SK-N-SH treated with all-trans-retinoic acid at 6 μM for 48 hours (cell line): ENCODE measurements around the gene ADCYAP1R1.

Experiments used
- ATAC-seq: fragments of 200-7000 bp; cut with Tn5 transposase; 3 replicates; pipeline ENCODE4 v1.9.1; 2020; ENCODE audit warnings: mild to moderate bottlenecking, moderate library complexity
- ARNTL ChIP-seq: fragments of 450-650 bp; formaldehyde crosslinking; IDR thresholded peaks from 2 replicates; pipeline ENCODE4 v1.5.0; 2020; ENCODE audit warnings: low read depth, mild to moderate bottlenecking, moderate library complexity, borderline replicate concordance
- BACH2 ChIP-seq: fragments of 250-450 bp; sonication (Bioruptor Pico); IDR thresholded peaks from 2 replicates; pipeline ENCODE4 v1.9.0; 2021; ENCODE audit warnings: mild to moderate bottlenecking, borderline replicate concordance
- CREB5 ChIP-seq: fragments of 250-450 bp; sonication (Bioruptor Pico); IDR thresholded peaks from 2 replicates; pipeline ENCODE4 v1.5.1; 2020; ENCODE audit warnings: low read depth, mild to moderate bottlenecking, moderate library complexity
- CSDC2 ChIP-seq: fragments of 250-450 bp; sonication (Bioruptor Pico); IDR thresholded peaks from 2 replicates; pipeline ENCODE4 v1.5.0; 2020; ENCODE audit warnings: mild to moderate bottlenecking, moderate library complexity
- ISL1 ChIP-seq: fragments of 250-450 bp; sonication (Bioruptor Pico); IDR thresholded peaks from 2 replicates; pipeline ENCODE4 v2.1.2; 2022; ENCODE audit warnings: mild to moderate bottlenecking, moderate library complexity
- OSR1 ChIP-seq: fragments of 250-450 bp; sonication (Bioruptor Pico); IDR thresholded peaks from 2 replicates; pipeline ENCODE4 v1.8.0; 2022; ENCODE audit warnings: moderate library complexity, mild to moderate bottlenecking, inconsistent platforms
- POU6F1 ChIP-seq: fragments of 250-450 bp; sonication (Bioruptor Pico); IDR thresholded peaks from 2 replicates; pipeline ENCODE4 v1.8.0; 2021; ENCODE audit warnings: low read depth, mild to moderate bottlenecking, moderate library complexity, borderline replicate concordance
- SNAI2 ChIP-seq: fragments of 250-450 bp; sonication (Bioruptor Pico); IDR thresholded peaks from 2 replicates; pipeline ENCODE4 v1.5.0; 2020; ENCODE audit warnings: mild to moderate bottlenecking, moderate library complexity
- TCF4 ChIP-seq: fragments of 250-450 bp; sonication (Bioruptor Pico); IDR thresholded peaks from 2 replicates; pipeline ENCODE4 v1.8.0; 2021; ENCODE audit warnings: mild to moderate bottlenecking, moderate library complexity, borderline replicate concordance
- TOX ChIP-seq: fragments of 250-450 bp; sonication (Bioruptor Pico); IDR thresholded peaks from 2 replicates; pipeline ENCODE4 v1.8.0; 2021; ENCODE audit warnings: mild to moderate bottlenecking, moderate library complexity, borderline replicate concordance
- TSHZ2 ChIP-seq: fragments of 250-450 bp; sonication (Bioruptor Pico); IDR thresholded peaks from 2 replicates; pipeline ENCODE4 v1.5.0; 2020; ENCODE audit warnings: mild to moderate bottlenecking, moderate library complexity
- ZC3H10 ChIP-seq: fragments of 250-450 bp; sonication (Bioruptor Pico); IDR thresholded peaks from 2 replicates; pipeline ENCODE4 v1.5.1; 2021; ENCODE audit warnings: mild to moderate bottlenecking, moderate library complexity
- ZFP3 ChIP-seq: fragments of 250-450 bp; sonication (Bioruptor Pico); IDR thresholded peaks from 2 replicates; pipeline ENCODE4 v1.5.0; 2020; ENCODE audit warnings: mild to moderate bottlenecking, moderate library complexity
- ZFP30 ChIP-seq: fragments of 450-650 bp; formaldehyde crosslinking; IDR thresholded peaks from 2 replicates; pipeline ENCODE4 v1.5.0; 2022; ENCODE audit warnings: mild to moderate bottlenecking, moderate library complexity
- ZNF565 ChIP-seq: fragments of 450-650 bp; formaldehyde crosslinking; conservative IDR thresholded peaks from 2 replicates; pipeline ENCODE4 v1.5.0; 2020; ENCODE audit warnings: low read depth, mild to moderate bottlenecking, moderate library complexity
- ZNF70 ChIP-seq: fragments of 450-650 bp; formaldehyde crosslinking; IDR thresholded peaks from 2 replicates; pipeline ENCODE4 v1.5.0; 2020; ENCODE audit warnings: mild to moderate bottlenecking, moderate library complexity

Gene ADCYAP1R1

GRCh38 chr7:31066516-31067130 is 14.5 kb downstream of the ADCYAP1R1 start (continued):
- TF ChIP-seq BACH2 (CRISPR knock-in tag) (no peak), OSR1 (CRISPR knock-in tag) (no peak)
- TF ChIP-seq, all 23 proteins: peak for 0

- no peak for ATAC-seq
- no peak for TF ChIP-seq ZNF70
- TF ChIP-seq BACH2 (CRISPR knock-in tag): no peak
Observed at GRCh38 chr7:31067491-31067890, 15.4 kb downstream of the ADCYAP1R1 start.

- ATAC-seq: no peak
- TF ChIP-seq CSDC2 (no peak), TSHZ2 (CRISPR knock-in tag) (no peak), OSR1 (CRISPR knock-in tag) (no peak), ARNTL (no peak), TCF4 (CRISPR knock-in tag) (no peak), TOX (no peak), ZNF70 (no peak), ZFP3 (CRISPR knock-in tag) (no peak), SNAI2 (CRISPR knock-in tag) (no peak), ZC3H10 (CRISPR knock-in tag) (no peak), ISL1 (CRISPR knock-in tag) (no peak), ZFP30 (CRISPR knock-in tag) (no peak)
Observed at GRCh38 chr7:31068006-31068675, 16.0 kb downstream of the ADCYAP1R1 start.

GRCh38 chr7:31069860-31070555 is 17.9 kb downstream of the ADCYAP1R1 start:
- no peak for ATAC-seq
- TF ChIP-seq TSHZ2 (CRISPR knock-in tag): no peak
- TF ChIP-seq CREB5 (CRISPR knock-in tag): no peak
- no peak for TF ChIP-seq CSDC2
- no peak for TF ChIP-seq ZFP3 (CRISPR knock-in tag)
- no peak for TF ChIP-seq ZNF565 (CRISPR knock-in tag)
- no peak for TF ChIP-seq ARNTL
- no peak for TF ChIP-seq BACH2 (CRISPR knock-in tag)
- no peak for TF ChIP-seq POU6F1 (CRISPR knock-in tag)
- TF ChIP-seq, all 23 proteins: peak for 0
